ENCODE results near the gene NDUFS6.

NDUFS6 gene

GRCh38 chr5:1762121-1762882, 38.9 kb upstream of the NDUFS6 start:
- no peak overlapping the region for H3K4me3 ChIP-seq (ENCODE audit: low read length)
- no peak for TF ChIP-seq ZNF274 (IDR thresholded peaks at IDR 0.05; ENCODE audit: low read depth, low read length)

DNA sequence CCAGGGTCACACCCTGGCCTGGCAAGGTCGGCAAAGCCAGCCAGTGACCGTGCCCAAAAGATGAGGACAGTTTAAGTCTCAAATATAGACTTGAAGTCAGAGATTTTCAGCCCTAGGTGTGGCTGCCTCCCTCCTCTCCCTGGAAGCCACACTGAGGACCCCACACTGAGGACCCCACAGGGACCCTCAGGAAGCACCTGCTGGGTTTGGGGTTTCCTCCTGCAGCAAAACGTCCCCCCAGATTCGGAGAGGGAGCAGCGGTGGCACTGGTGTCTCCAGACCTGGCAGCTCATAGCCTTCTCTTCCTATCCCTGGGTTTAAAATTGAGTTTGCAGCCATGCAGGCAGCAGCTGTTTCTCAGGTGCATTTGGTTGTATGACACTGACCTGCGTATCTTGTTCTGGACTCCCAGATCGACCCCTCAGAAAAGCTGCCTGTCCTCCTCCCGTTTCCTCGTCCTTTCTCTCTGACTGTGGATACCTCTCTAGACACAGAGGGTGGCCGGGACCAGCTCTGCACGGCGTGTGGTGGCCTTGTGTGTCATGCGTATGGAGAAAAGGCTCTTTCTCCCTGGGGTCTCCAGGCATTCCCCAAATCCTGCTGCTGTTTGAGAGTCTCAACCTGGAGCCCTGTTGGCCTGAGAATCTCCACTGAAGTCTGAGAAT, 38.2 kb upstream of the NDUFS6 start:
- TF ChIP-seq ZNF274 (IDR thresholded peaks at IDR 0.05; ENCODE audit: low read depth, low read length), result no peak
- H3K4me3 ChIP-seq (ENCODE audit: low read length), result no peak overlapping the region

GRCh38 chr5:1763548-1763911, 37.7 kb upstream of the NDUFS6 start:
- no peak for TF ChIP-seq ZNF274 (IDR thresholded peaks at IDR 0.05; ENCODE audit: low read depth, low read length)
- H3K4me3 ChIP-seq (ENCODE audit: low read length), result no peak overlapping the region

DNA sequence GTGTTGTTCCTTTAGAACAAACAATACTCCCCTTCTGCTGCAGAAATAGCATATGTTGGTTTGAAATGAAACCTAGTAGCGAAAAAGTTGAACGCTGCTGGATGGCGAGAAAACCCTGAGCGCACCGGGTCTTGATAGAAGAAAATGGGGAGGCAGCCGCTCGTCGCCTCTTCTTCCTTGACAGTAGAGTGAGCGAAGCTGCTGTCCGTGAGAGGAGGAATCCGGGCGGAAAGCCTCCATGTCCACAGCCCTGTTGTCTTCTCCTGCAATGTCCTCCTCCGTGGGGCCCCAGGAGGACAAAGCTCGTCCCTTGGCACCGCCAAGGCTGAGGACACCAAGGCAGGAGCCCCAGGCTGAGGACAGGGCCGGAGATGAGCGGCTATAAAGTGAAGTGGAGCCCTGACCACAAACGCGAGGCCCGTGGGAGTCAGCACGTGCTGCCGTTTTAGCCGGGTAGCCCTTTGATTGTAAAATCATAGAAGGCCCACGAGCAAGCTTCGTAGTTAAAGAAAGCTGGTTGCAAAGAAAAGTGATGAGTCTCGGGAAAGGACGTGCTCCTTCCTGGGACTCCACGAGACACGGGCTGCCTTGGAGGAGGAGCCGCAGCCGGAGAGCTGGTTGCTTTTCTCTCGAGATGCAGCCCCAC, 37.1 kb upstream of the NDUFS6 start:
- no peak overlapping the region for H3K4me3 ChIP-seq (ENCODE audit: low read length)
- TF ChIP-seq ZNF274 (IDR thresholded peaks at IDR 0.05; ENCODE audit: low read depth, low read length), result no peak

GRCh38 chr5:1764606-1764960, 36.6 kb upstream of the NDUFS6 start:
- no peak overlapping the region for H3K4me3 ChIP-seq (ENCODE audit: low read length)
- TF ChIP-seq ZNF274 (IDR thresholded peaks at IDR 0.05; ENCODE audit: low read depth, low read length), result no peak

- TF ChIP-seq ZNF274 (IDR thresholded peaks at IDR 0.05; ENCODE audit: low read depth, low read length), result no peak
- no peak overlapping the region for H3K4me3 ChIP-seq (ENCODE audit: low read length)
Measured at GRCh38 chr5:1765141-1765879, 35.9 kb upstream of the NDUFS6 start.

DNA sequence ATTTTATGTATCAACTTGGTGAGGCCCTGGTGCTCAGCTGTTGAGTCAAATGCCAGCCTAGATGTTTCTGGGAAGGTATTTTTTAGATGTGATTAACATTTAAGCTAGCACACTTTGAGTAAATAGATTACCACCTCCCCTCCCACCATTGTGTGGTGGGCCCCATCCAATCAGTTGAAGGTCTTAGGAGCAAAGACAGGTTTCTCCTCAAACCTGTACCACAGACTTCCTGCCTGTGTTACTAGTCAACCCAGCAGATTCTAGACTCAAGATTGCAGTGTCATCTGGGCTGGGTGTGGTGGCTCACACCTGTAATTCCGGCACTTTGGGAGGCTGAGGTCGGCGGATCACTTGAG, 35.3 kb upstream of the NDUFS6 start:
- H3K4me3 ChIP-seq (ENCODE audit: low read length), result no peak overlapping the region
- no peak for TF ChIP-seq ZNF274 (IDR thresholded peaks at IDR 0.05; ENCODE audit: low read depth, low read length)

DNA sequence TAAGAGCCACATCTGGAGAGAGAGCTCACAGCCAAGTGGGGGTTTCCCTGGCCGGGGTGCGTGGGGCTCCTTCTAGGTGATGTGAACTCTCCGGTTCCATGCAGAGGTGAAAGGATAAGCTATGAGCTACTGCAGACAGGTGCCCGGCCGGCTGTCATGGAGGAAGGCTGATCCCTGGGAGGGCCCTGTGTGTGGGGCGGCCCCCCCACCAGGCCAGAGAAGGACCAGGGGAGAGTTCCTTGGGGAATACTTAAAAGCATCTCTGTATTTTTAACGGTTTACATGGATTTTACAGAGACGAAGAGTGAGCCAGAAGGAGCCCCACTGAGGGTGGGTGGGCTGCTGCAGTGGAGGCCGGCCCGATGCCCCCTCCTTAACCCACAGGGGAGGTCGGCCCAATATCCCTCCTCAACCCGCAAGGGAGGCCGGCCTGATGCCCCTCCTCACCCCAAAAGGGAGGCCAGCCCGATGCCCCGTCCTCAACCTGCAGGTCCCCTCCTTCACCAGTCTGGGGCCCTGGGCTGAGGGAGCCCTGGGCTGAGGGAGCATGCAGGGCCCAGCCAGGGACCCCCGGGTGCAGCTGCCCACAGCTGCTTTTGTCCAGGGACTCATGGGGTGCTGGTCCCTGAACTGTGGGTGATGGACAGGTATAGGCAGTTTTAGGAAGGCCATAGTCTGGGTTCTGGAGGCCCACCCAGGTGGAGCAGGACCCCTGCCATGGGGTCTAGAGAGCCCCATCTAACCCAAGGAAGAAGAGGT, 33.5 kb upstream of the NDUFS6 start:
- H3K4me3 ChIP-seq (ENCODE audit: low read length), result no peak overlapping the region
- no peak for TF ChIP-seq ZNF274 (IDR thresholded peaks at IDR 0.05; ENCODE audit: low read depth, low read length)

DNA sequence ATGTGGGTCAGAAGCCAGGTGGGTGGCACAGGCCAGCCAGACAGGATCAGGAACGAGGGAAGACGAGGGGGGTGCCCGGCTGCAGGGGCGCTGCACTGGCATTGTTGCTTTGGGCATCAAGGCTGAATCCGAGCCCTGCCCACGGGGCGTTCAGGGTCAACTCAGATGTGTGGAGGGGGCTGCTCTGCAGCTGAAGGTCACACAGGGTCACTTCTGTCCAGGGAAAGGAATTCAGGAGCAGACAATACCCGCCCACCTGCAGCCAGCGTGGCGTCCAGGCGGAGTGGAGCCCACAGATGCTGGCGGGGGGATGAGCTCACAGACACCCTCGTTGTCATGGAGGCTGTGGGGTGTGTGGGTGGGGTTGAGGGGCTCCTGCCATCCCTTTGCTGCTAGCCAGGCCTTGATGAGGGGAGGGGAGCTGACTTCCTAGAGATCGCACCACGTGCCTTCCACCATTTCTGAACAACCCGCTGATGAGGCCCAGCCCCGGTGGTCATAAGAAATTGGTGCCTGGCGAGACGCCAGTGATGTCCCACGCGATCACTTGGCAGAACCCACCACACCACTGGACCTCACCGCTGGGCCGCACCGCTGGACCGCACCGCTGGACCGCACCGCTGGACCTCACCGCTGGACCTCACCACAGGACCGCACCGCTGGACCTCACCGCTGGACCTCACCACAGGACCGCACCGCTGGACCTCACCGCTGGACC, 32.8 kb upstream of the NDUFS6 start:
- TF ChIP-seq ZNF274 (IDR thresholded peaks at IDR 0.05; ENCODE audit: low read depth, low read length), result no peak

DNA sequence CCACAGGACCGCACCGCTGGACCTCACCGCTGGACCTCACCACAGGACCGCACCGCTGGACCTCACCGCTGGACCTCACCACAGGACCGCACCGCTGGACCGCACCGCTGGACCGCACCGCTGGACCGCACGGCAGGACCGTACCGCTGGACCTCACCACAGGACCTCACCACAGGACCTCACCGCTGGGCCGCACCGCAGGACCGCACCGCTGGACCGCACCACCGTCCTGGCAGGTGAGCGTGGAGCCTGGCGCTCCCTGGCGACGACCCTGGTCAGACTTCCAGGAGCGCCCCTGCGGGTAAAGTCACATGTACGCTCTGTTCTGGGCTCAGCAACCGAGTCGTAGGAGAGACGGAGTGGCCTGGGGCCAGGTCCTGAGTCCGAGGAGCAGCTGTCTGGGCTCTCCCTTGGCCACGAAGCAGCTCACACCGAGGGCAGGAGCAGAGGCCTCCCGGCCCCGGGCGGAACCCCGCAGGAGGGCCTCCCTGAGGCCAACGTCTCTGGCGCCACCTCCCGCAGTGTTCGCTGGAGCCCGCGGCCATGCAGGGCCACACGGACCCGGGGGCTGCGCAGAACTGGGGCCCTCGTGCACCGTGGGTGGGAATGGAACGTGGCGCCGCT, 32.1 kb upstream of the NDUFS6 start:
- no peak overlapping the region for H3K4me3 ChIP-seq (ENCODE audit: low read length)
- TF ChIP-seq ZNF274 (IDR thresholded peaks at IDR 0.05; ENCODE audit: low read depth, low read length), result no peak

More for the DNA sequence above, 32.8 kb upstream of the NDUFS6 start:
- H3K4me3 ChIP-seq (ENCODE audit: low read length), result no peak overlapping the region

DNA sequence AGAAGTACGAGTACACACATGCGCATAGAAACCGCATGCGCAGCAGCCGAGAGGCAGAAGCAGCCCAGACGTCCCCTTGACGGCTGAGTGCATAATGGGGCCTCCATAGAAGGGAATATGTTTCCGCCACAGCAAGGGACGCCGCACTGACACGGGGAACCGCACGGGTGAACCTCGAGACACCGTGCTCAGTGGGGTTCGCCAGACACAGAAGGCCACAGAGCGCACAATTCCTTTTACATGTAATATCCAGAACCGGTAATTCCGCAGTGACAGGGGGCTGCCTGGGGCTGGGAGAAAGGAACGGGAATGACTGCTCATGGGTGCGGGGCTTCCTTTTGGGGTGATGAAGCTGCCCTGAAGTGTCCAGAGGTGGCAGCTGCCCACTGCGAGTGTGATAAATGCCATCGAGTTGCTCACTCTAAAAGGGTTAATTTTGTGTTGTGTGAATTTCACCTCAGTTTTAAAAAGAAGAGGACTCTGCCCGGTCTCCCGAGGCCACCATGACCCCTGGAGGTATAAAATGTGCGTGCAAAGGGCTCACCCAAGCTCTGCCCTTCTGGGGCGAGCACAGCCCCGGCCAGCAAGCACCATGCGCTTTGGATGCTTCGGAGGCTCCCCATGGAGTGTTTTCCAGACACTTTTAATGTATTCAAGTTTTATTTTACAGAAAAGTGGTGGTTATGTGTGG, 31.3 kb upstream of the NDUFS6 start:
- TF ChIP-seq ZNF274 (IDR thresholded peaks at IDR 0.05; ENCODE audit: low read depth, low read length), result no peak
- no peak overlapping the region for H3K4me3 ChIP-seq (ENCODE audit: low read length)

DNA sequence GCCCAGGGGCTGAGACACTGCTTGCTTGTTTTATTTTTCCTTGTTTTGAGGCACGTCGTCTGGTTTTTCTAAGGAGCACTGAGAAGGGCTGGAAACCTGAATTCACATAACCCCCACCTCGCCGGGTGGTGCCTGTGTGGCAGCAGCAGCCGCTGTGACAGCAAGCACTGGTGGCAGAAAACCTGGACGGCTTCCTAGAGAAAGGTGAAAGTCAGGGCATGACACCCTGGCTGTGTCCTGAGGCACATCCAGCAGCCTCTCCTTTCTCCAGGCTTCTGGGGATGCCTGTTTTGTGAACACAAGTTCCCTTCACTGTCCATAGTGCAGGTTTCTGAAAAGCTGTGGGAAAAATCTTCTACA, 30.8 kb upstream of the NDUFS6 start:
- no peak for TF ChIP-seq ZNF274 (IDR thresholded peaks at IDR 0.05; ENCODE audit: low read depth, low read length)
- no peak overlapping the region for H3K4me3 ChIP-seq (ENCODE audit: low read length)

Data from GM08714 (cell line).